GM12878 (cell line): ENCODE measurements around the gene PLXND1. TPM values are rescaled to one million over a fixed set of nuclear protein-coding genes. Genes with fewer than 3 reads are reported as not detected.

ENCODE experiments used
- ATAC-seq: fragments of 200-7000 bp; cut with Tn5 transposase; 3 replicates; pipeline ENCODE4 v1.9.1; 2020; ENCODE audit warnings: mild to moderate bottlenecking, moderate library complexity
- BruUV-seq: library from RNA; stranded (reverse); fragments of 400-500 nt; replicated peaks from 2 replicates; lab custom pipeline; 2021; lab: Mats Ljungman, UMichigan
- CTCF ChIA-PET: fragments of 300-600 bp; sonication (Branson Sonifier 250); formaldehyde crosslinking; extraction: SDS; loops from one replicate; lab custom pipeline; 2021; ENCODE audit warnings: inconsistent platforms; lab: Yijun Ruan, JAX
- POLR2A ChIA-PET: fragments of 350-600 bp; formaldehyde crosslinking; extraction: SDS; loops from one replicate; lab custom pipeline; 2021; ENCODE audit warnings: inconsistent platforms; lab: Charles Lee
- RAD21 ChIA-PET: fragments of 300-600 bp; sonication (Branson Sonifier 250); formaldehyde crosslinking; loops from one replicate; lab custom pipeline; 2023; ENCODE audit warnings: antibody characterized with exemption; ENCODE audit not compliant: unreplicated experiment; lab: Charles Lee
- SMC1A ChIA-PET: fragments of 300-600 bp; sonication (Branson Sonifier 250); formaldehyde crosslinking; loops from one replicate; lab custom pipeline; 2023; ENCODE audit not compliant: unreplicated experiment, uncharacterized antibody; lab: Charles Lee
- DNase-seq: peaks from one replicate; pipeline ENCODE4 v3.0.0-alpha.2; 2011; ENCODE audit warnings: low read depth, low spot score
- FAIRE-seq: peaks from 3 replicates; lab custom pipeline; 2011; peaks lifted over from hg19 to GRCh38; lab: Jason Lieb, UNC
- H2AFZ ChIP-seq: 2 replicates; pipeline ENCODE4 v1.6.0; 2011; ENCODE audit warnings: low read depth, low read length, control low read depth; ENCODE audit not compliant: control insufficient read depth
- H3K27ac ChIP-seq: 2 replicates; pipeline ENCODE4 v1.5.1; 2011; ENCODE audit warnings: control low read depth; ENCODE audit not compliant: control insufficient read depth, insufficient read depth
- H3K27me3 ChIP-seq, 2 experiments: replicated peaks in 1 of 2; 2 replicates each; pipeline versions ENCODE4 v1.6.0 to v1.6.1; 2011; ENCODE audit warnings: low read length in 1 of 2; ENCODE audit not compliant: control insufficient read depth in 2 of 2, insufficient read depth in 2 of 2
- H3K36me3 ChIP-seq, 2 experiments: 2 replicates each; pipeline ENCODE4 v1.5.1; 2011; ENCODE audit warnings: low read length in 1 of 2; ENCODE audit not compliant: control insufficient read depth in 2 of 2, insufficient read depth in 2 of 2
- H3K4me1 ChIP-seq: 2 replicates; pipeline ENCODE4 v1.6.1; 2011; ENCODE audit warnings: mild to moderate bottlenecking, low read length, moderate library complexity, mixed read lengths; ENCODE audit not compliant: control insufficient read depth, insufficient read depth
- H3K4me2 ChIP-seq: 2 replicates; pipeline ENCODE4 v1.6.0; 2011; ENCODE audit warnings: control low read depth; ENCODE audit not compliant: control insufficient read depth, insufficient read depth
- H3K4me3 ChIP-seq: fragments of 200-600 bp; sonication (generic); 2 replicates; pipeline ENCODE4 v1.5.1; 2016
- H3K79me2 ChIP-seq: 2 replicates; pipeline ENCODE4 v1.6.0; 2011; ENCODE audit warnings: low read length; ENCODE audit not compliant: control insufficient read depth, insufficient read depth
- H3K9ac ChIP-seq: 2 replicates; pipeline ENCODE4 v1.8.0; 2011; ENCODE audit warnings: low read length, control low read depth, mixed read lengths; ENCODE audit not compliant: control insufficient read depth, insufficient read depth
- H3K9me3 ChIP-seq: replicated peaks from 3 replicates; pipeline ENCODE4 v1.5.1; 2011; ENCODE audit warnings: mild to moderate bottlenecking, low read length; ENCODE audit not compliant: control insufficient read depth, insufficient read depth
- H4K20me1 ChIP-seq: 2 replicates; pipeline ENCODE4 v1.6.0; 2011; ENCODE audit not compliant: control insufficient read depth, insufficient read depth
- BACH1 ChIP-seq: fragments of 450-650 bp; IDR thresholded peaks from 2 replicates; pipeline ENCODE4 v1.6.1; 2017; ENCODE audit warnings: mild to moderate bottlenecking, borderline replicate concordance
- BCL11A ChIP-seq: IDR thresholded peaks from 2 replicates; pipeline ENCODE4 v1.6.1; 2011; ENCODE audit warnings: low read depth, low read length
- ESRRA ChIP-seq: IDR thresholded peaks from 2 replicates; pipeline ENCODE4 v1.6.1; 2012; ENCODE audit warnings: mild to moderate bottlenecking, low read length, improper control_type of control experiment
- HCFC1 ChIP-seq: fragments of 150-350 bp; IDR thresholded peaks from 2 replicates; pipeline ENCODE4 v1.6.1; 2014; ENCODE audit warnings: low read length
- LARP7 ChIP-seq: fragments of 450-650 bp; IDR thresholded peaks from 2 replicates; pipeline ENCODE4 v1.6.1; 2017; ENCODE audit warnings: mild to moderate bottlenecking
- MYC ChIP-seq: IDR thresholded peaks from 2 replicates; pipeline ENCODE4 v1.6.1; 2011; ENCODE audit warnings: mild to moderate bottlenecking, low read length, moderate library complexity, inconsistent platforms; ENCODE audit not compliant: insufficient read depth, insufficient replicate concordance, insufficient read length, severe bottlenecking
- PML ChIP-seq: IDR thresholded peaks from 2 replicates; pipeline ENCODE4 v1.6.1; 2012; ENCODE audit warnings: low read length, inconsistent platforms
- POLR2AphosphoS2 ChIP-seq: IDR thresholded peaks from 2 replicates; pipeline ENCODE4 v1.6.1; 2011; ENCODE audit warnings: low read depth, mild to moderate bottlenecking, low read length, improper control_type of control experiment, moderate library complexity
- RELA ChIP-seq: fragments of 450-650 bp; IDR thresholded peaks from 2 replicates; pipeline ENCODE4 v1.8.0; 2014; ENCODE audit warnings: borderline replicate concordance; ENCODE audit not compliant: partially characterized antibody
- STAT3 ChIP-seq: IDR thresholded peaks from 2 replicates; pipeline ENCODE4 v1.6.1; 2011; ENCODE audit warnings: low read depth, low read length, improper control_type of control experiment
- ZNF622 ChIP-seq: fragments of 450-650 bp; IDR thresholded peaks from 2 replicates; pipeline ENCODE4 v1.6.1; 2017; ENCODE audit warnings: mild to moderate bottlenecking, inconsistent platforms
- WGBS: methylation state at CpG from one replicate; pipeline ENCODE4 v1.1.6; 2016; ENCODE audit warnings: low lambda C conversion rate; ENCODE audit not compliant: insufficient replicate concordance, insufficient coverage; ENCODE audit errors: missing lambda C conversion rate; 5-methylcytosine and 5-hydroxymethylcytosine counted together
- in situ Hi-C: fragments of 300-500 bp; cut with MboI; formaldehyde crosslinking; loops from 9 replicates; pipeline ENCODE4 v1.14.3; 2018; ENCODE audit warnings: mixed read lengths
- intact Hi-C: fragments of 100-400 bp; cut with micrococcal nuclease; formaldehyde crosslinking; loops from one replicate; pipeline ENCODE4 v1.14.2; 2022; ENCODE audit not compliant: unreplicated experiment
- polyA plus RNA-seq, 11 experiments: library from polyadenylated mRNA; depleted of rRNA in 4 of 11; unstranded in 6 of 11; stranded (reverse) in 5 of 11; fragments of >200 nt; fragmentation: Nextera tagmentation in 4 of 11; fragmentation: Illumina TruSeq in 1 of 11; extraction: Ambion mirVana in 4 of 11; extraction: Trizol in 1 of 11; gene quantifications; 1 replicate in 1 of 11; 2 replicates in 10 of 11; pipeline versions ENCODE4 v1.2.1 to v1.2.3, GENCODE V29; 2011 to 2016; ENCODE audit warnings: inconsistent platforms in 2 of 11, missing spikeins in 2 of 11, low read depth in 1 of 11
- total RNA-seq, 4 experiments: library from RNA; depleted of rRNA in 3 of 4; stranded (reverse); fragments of >200 nt in 3 of 4; fragmentation: Illumina TruSeq in 1 of 4; extraction: Trizol in 1 of 4; gene quantifications; 2 replicates each; pipeline versions ENCODE4 v1.2.1 to v1.2.3, GENCODE V29; 2013 to 2021
- TF ChIP-seq, protein P1 (sequence below): fragments of 450-650 bp; IDR thresholded peaks from 2 replicates; pipeline ENCODE4 v1.6.1; 2014; ENCODE audit warnings: mild to moderate bottlenecking
- TF ChIP-seq, protein P2 (sequence below): IDR thresholded peaks from 2 replicates; pipeline ENCODE4 v1.6.1; 2011; ENCODE audit warnings: low read depth, low read length, improper control_type of control experiment, borderline replicate concordance

Gene PLXND1
- total and polyA plus RNA-seq, 10 of the 15 experiments (the other 5 are each of a cell fraction or from before 2014, with no cell fraction given), result 0.01 to 2.3 (median 0.72) TPM; not detected in 7

DNA sequence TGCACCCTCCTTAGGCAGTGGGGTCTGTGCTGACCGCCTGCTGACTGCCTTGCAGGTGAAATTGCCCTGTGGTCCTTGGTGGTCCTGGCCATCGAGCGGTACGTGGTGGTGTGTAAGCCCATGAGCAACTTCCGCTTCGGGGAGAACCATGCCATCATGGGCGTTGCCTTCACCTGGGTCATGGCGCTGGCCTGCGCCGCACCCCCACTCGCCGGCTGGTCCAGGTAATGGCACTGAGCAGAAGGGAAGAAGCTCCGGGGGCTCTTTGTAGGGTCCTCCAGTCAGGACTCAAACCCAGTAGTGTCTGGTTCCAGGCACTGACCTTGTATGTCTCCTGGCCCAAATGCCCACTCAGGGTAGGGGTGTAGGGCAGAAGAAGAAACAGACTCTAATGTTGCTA, 75.7 kb downstream of the PLXND1 start:
- Histone ChIP-seq H2AFZ (no peak overlapping the region), H3K9ac (no peak overlapping the region), H3K4me3 (no peak overlapping the region), H3K36me3 (no peaks in the 10 kb centered on the region), H3K27me3 (no peaks in the 10 kb centered on the region), H3K9me3 (no peaks in the 10 kb centered on the region), H3K27ac (no peak overlapping the region), H3K4me2 (no peak overlapping the region), H3K79me2 (no peaks in the 10 kb centered on the region), H3K4me1 (peaks cover 7% of the 10 kb centered on the region), H4K20me1 (no peaks in the 10 kb centered on the region)
- DNase-seq (no peak), FAIRE-seq (no peak), ATAC-seq (no peak)
- ChIA-PET RAD21 (no interaction called here), SMC1A (no interaction called here), POLR2A (interaction anchor here (0.8 kb wide), 1 partner anchor 11 kb away, joined by 4 read pairs; no protein-coding TSS in a partner anchor), CTCF (no interaction called here)
- TF ChIP-seq BACH1 (no peak), HCFC1 (no peak), ESRRA (no peak), PML (no peak)
- TF ChIP-seq, protein P1, sequence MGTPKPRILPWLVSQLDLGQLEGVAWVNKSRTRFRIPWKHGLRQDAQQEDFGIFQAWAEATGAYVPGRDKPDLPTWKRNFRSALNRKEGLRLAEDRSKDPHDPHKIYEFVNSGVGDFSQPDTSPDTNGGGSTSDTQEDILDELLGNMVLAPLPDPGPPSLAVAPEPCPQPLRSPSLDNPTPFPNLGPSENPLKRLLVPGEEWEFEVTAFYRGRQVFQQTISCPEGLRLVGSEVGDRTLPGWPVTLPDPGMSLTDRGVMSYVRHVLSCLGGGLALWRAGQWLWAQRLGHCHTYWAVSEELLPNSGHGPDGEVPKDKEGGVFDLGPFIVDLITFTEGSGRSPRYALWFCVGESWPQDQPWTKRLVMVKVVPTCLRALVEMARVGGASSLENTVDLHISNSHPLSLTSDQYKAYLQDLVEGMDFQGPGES, result no peak
- intact Hi-C loops, result no loop called here
- 82% methylated on average over 12 of the region's 13 CpGs for WGBS
- BruUV-seq, result no TSS peak
- in situ Hi-C loops, result no loop called here

DNA sequence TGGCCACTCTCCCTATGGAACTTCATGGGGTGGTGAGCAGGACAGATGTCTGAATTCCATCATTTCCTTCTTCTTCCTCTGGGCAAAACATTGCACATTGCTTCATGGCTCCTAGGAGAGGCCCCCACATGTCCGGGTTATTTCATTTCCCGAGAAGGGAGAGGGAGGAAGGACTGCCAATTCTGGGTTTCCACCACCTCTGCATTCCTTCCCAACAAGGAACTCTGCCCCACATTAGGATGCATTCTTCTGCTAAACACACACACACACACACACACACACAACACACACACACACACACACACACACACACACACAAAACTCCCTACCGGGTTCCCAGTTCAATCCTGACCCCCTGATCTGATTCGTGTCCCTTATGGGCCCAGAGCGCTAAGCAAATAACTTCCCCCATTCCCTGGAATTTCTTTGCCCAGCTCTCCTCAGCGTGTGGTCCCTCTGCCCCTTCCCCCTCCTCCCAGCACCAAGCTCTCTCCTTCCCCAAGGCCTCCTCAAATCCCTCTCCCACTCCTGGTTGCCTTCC, 76.2 kb downstream of the PLXND1 start:
- WGBS, result 35% methylated on average over 4 of the region's 6 CpGs
- H3K27ac ChIP-seq, result no peak overlapping the region
- CTCF ChIA-PET, result no interaction called here
- TF ChIP-seq ESRRA (no peak), ZNF622 (no peak), LARP7 (no peak), PML (no peak), BCL11A (no peak), POLR2AphosphoS2 (no peak), RELA (no peak), STAT3 (no peak), MYC (no peak)
- TF ChIP-seq, protein P2, sequence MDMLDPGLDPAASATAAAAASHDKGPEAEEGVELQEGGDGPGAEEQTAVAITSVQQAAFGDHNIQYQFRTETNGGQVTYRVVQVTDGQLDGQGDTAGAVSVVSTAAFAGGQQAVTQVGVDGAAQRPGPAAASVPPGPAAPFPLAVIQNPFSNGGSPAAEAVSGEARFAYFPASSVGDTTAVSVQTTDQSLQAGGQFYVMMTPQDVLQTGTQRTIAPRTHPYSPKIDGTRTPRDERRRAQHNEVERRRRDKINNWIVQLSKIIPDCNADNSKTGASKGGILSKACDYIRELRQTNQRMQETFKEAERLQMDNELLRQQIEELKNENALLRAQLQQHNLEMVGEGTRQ, result no peak

More for the DNA sequence above, 76.2 kb downstream of the PLXND1 start:
- H4K20me1 ChIP-seq, result no peaks in the 10 kb centered on the region
- no peaks in the 10 kb centered on the region for H3K27me3 ChIP-seq
- intact Hi-C loops, result no loop called here
- no peak for ATAC-seq
- no peak overlapping the region for H2AFZ ChIP-seq
- ChIA-PET RAD21 (no interaction called here), POLR2A (interaction anchor here (0.8 kb wide), 1 partner anchor 11 kb away, joined by 4 read pairs; no protein-coding TSS in a partner anchor), SMC1A (no interaction called here)
- no peak overlapping the region for H3K9ac ChIP-seq
- in situ Hi-C loops, result no loop called here
- no peak overlapping the region for H3K4me3 ChIP-seq
- H3K4me1 ChIP-seq, result peaks cover 12% of the 10 kb centered on the region
- FAIRE-seq, result no peak
- no peak overlapping the region for H3K4me2 ChIP-seq
- no TSS peak for BruUV-seq
- no peak for DNase-seq
- H3K36me3 ChIP-seq, result no peaks in the 10 kb centered on the region
- no peaks in the 10 kb centered on the region for H3K79me2 ChIP-seq
- no peaks in the 10 kb centered on the region for H3K9me3 ChIP-seq
